Heart left ventricle (tissue), 16 donors: Measurements from ENCODE around the gene ALG9. TPM values are rescaled to one million over a fixed set of nuclear protein-coding genes. Genes with fewer than 3 reads are reported as not detected.
"Not testable (repeated sequence)": the region's sequence is repeated elsewhere in the genome, so short reads cannot be mapped to it uniquely, and the experiment has no call there.

Experiments
- ATAC-seq, 4 donors: fragments of 200-7000 bp; cut with Tn5 transposase; one replicate each; pipeline ENCODE4 v1.9.1; 2020 to 2022; ENCODE audit warnings: moderate library complexity in 4 of 4, mild to moderate bottlenecking in 3 of 4, moderate number of reproducible peaks in 1 of 4
- DNase-seq, 5 donors: peaks; one replicate each; pipeline ENCODE4 v3.0.0-alpha.2; 2020
- H3K27ac ChIP-seq, 12 donors: fragments of 200-600 bp; sonication (generic) in 4 of 12; one replicate each; pipeline versions ENCODE4 v1.5.0 to v1.8.0; 2016 to 2022; ENCODE audit warnings: mild to moderate bottlenecking in 2 of 12
- H3K27me3 ChIP-seq, 9 donors: fragments of 200-600 bp; sonication (generic) in 2 of 9; one replicate each; pipeline versions ENCODE4 v1.5.1 to v1.8.0; 2016 to 2022; ENCODE audit warnings: mild to moderate bottlenecking in 3 of 9
- H3K36me3 ChIP-seq, 9 donors: fragments of 200-600 bp; sonication (generic) in 2 of 9; one replicate each; pipeline versions ENCODE4 v1.5.0 to v1.8.0; 2018 to 2022; ENCODE audit warnings: mild to moderate bottlenecking in 2 of 9
- H3K4me1 ChIP-seq, 12 donors: fragments of 200-600 bp; sonication (generic) in 4 of 12; one replicate each; pipeline versions ENCODE4 v1.5.0 to v1.8.0; 2016 to 2022; ENCODE audit warnings: mild to moderate bottlenecking in 3 of 12
- H3K4me3 ChIP-seq, 12 donors: fragments of 200-600 bp; sonication (generic) in 4 of 12; one replicate each; pipeline versions ENCODE4 v1.5.0 to v1.8.0; 2017 to 2022; ENCODE audit warnings: mild to moderate bottlenecking in 9 of 12, moderate library complexity in 4 of 12
- H3K9me3 ChIP-seq, 12 donors: fragments of 200-600 bp; sonication (generic) in 4 of 12; one replicate each; pipeline versions ENCODE4 v1.5.0 to v1.8.0; 2016 to 2022; ENCODE audit warnings: mild to moderate bottlenecking in 1 of 12
- POLR2A ChIP-seq, 2 donors: fragments of 450-650 bp; IDR thresholded peaks; one replicate each; pipeline ENCODE4 v1.6.1; 2017; ENCODE audit warnings: antibody characterized with exemption in 2 of 2, mild to moderate bottlenecking in 2 of 2, moderate library complexity in 2 of 2
- WGBS, 4 donors: extraction: QIAGEN DNeasy Blood & Tissue Kit in 2 of 4; methylation state at CpG; one replicate each; pipeline versions ENCODE4 v1.1.5 to v1.1.7; 2013 to 2018; 5-methylcytosine and 5-hydroxymethylcytosine counted together
- intact Hi-C, 10 donors: fragments of 100-400 bp; cut with DNase I; formaldehyde crosslinking; loops; one replicate each; pipeline versions ENCODE4 v1.11.1 to v1.14.2; 2022
- polyA plus RNA-seq, 2 donors: library from polyadenylated mRNA; stranded (reverse); fragments of 200-250 nt; gene quantifications; one replicate each; pipeline ENCODE4 v1.2.3, GENCODE V29; 2013
- total RNA-seq, 9 donors: library from RNA; depleted of rRNA in 2 of 9; stranded (reverse); fragments of >200 nt in 2 of 9; fragmentation: NEBNext Ultra II Directional in 3 of 9; extraction: Animal tissue kit (Norgen Biotek cat#: 25700) in 3 of 9; gene quantifications; one replicate each; pipeline versions ENCODE4 v1.1.0 to v1.2.4, GENCODE V29; 2016 to 2023
- TF ChIP-seq, protein P1 (sequence below), 12 donors: fragments of 200-600 bp; sonication (generic) in 4 of 12; IDR thresholded peaks; one replicate each; pipeline versions ENCODE4 v1.5.0 to v1.8.0; 2018 to 2022; ENCODE audit warnings: antibody characterized with exemption in 12 of 12, mild to moderate bottlenecking in 5 of 12
- donor health status: ischemic (EF 13 %, LVEDD 7.1; RV severe dilation, severe dysfunction).
- donor health status: healthy with polysubstance abuse.
- donor health status: DM: no; HTN: yes; CAD: no.
- donor health status: DM: no; HTN: no; CAD: no.
- donor health status: ischemic (EF 25% LVEDD 6.9; RV normal size, moderate dysfunction).
- donor health status: ischemic (EF 25% LVEDD 5.7; RV mildly dilated, moderate dysfunction).
- donor health status: healthy.
- donor health status: DM: yes; HTN: yes; CAD: no.
- donor health status: ischemic (EF 35%, LVEDD 5.7; RV mildly dilated, moderate dysfunction).
- donor health status: nonischemic (EF 11% LVEDD 7.7; RV severe dilation, severe dysfunction).
- donor health status: DM: yes; HTN: yes; CAD: no.
- donor health status: PGD.
- donor health status: ischemic (EF 29% LVEDD 5.4; RV normal size, mild dysfunction).
- donor health status: nonischemic (EF 23%, LVEDD 6.1; RV moderate dilation, normal function).

Gene ALG9
- total and polyA plus RNA-seq, 11 donors = 13.5 to 26.5 (median 17.6) TPM

DNA sequence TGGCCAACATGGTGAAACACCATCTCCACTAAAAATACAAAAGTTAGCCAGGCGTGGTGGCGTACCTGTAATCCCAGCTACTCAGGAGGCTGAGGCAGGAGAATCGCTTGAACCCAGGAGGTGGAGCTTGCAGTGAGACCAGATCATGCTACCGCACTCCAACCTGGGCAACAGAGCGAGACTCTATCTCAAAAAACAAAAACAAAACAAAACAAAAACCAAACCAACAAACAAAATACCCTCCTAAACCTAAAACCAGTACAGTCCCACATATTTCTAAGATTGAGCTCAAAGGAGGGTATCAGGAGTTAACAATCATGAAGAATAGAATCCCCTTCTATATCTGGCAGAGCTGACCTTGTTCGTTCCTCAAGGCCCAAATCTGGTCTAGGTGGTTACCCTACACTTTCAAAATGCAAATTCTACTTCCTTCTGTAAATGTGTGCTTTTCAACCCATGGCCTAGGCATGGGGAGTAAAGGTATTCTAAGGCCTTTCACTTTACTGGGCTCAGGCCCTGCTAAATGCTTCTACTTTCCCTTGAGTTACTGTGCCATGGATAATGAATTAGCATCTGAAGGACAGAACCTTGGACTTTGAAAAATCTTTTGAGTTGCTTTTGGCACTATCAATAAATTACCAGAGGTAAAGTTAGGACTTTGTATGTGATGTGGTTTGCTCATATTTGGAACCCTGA is 94.8 kb downstream of the ALG9 start:
- DNase-seq (no peak), ATAC-seq (no peak)
- no peak for TF ChIP-seq POLR2A (IDR thresholded peaks at IDR 0.05)
- TF ChIP-seq, protein P1, sequence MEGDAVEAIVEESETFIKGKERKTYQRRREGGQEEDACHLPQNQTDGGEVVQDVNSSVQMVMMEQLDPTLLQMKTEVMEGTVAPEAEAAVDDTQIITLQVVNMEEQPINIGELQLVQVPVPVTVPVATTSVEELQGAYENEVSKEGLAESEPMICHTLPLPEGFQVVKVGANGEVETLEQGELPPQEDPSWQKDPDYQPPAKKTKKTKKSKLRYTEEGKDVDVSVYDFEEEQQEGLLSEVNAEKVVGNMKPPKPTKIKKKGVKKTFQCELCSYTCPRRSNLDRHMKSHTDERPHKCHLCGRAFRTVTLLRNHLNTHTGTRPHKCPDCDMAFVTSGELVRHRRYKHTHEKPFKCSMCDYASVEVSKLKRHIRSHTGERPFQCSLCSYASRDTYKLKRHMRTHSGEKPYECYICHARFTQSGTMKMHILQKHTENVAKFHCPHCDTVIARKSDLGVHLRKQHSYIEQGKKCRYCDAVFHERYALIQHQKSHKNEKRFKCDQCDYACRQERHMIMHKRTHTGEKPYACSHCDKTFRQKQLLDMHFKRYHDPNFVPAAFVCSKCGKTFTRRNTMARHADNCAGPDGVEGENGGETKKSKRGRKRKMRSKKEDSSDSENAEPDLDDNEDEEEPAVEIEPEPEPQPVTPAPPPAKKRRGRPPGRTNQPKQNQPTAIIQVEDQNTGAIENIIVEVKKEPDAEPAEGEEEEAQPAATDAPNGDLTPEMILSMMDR (IDR thresholded peaks at IDR 0.05) = no peak
- WGBS, 4 donors = 86 to 93% (median 89%) methylated on average over 6 of the region's 6 CpGs
- no peak overlapping the region for H3K4me3 ChIP-seq
- no peak overlapping the region for H3K27ac ChIP-seq
- H3K27me3 ChIP-seq = no peaks in the 10 kb centered on the region
- H3K9me3 ChIP-seq = no peaks in the 10 kb centered on the region
- peaks cover 0 to 16% (median 12%) of the 10 kb centered on the region in 12 donors for H3K4me1 ChIP-seq
- intact Hi-C loops = loop anchor here in 9 of 10 donors (1.0 to 10.0 kb wide), 13 partner anchors 56 to 212 kb away; partner anchors contain the start of gene SIK2 (in 6 of the 9)
- no peaks in the 10 kb centered on the region for H3K36me3 ChIP-seq

DNA sequence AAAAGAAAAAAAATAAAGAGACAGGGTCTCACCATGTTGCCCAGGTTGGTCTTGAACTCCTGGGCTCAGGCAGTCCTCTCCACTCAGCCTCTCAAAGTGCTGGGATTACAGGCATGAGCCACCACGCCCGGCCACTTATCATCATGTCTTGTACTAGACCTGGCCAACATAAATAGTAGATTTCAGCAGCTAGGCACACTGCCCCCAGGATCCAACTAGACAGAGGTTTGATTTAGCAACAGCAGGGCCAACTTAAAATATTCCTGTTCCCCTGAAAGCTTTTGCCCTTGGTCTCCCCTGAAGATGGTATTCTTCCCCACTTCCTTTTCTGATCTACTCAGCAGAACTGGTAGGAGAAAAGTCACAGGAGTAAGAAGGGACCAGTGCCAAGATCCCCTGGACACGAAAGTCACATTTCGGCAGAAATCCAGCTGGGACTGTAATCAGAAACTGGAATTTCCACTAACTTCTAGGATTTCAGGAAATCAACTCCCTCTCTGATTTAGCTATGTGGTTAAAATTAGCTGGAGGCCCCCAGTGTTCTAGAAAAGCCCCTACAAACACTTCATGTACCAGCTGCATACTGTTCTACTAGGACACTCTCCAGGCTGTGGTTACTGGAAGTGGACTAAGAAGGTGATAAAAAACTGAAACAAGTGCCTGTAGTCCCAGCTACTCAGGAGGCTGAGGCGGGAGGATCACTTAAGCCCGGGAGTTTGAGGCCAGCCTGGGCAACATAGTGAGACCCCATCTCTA is 96.2 kb downstream of the ALG9 start:
- ATAC-seq = peak; percentile 34 to 78 (median 50)
- intact Hi-C loops = loop anchor here in 9 of 10 donors (2.0 to 10.0 kb wide), 8 partner anchors 57 to 208 kb away; partner anchors contain the start of gene SIK2 (in 2 of the 9)
- H3K4me1 ChIP-seq = peaks cover 0 to 16% (median 12%) of the 10 kb centered on the region in 12 donors
- no peak overlapping the region for H3K4me3 ChIP-seq
- 40 to 56% (median 45%) methylated on average over 6 of the region's 6 CpGs for WGBS, 4 donors
- H3K27ac ChIP-seq = peak overlapping the region in 9 of 12 donors; percentile 2 to 51 (median 30)
- no peaks in the 10 kb centered on the region for H3K36me3 ChIP-seq
- H3K9me3 ChIP-seq = no peaks in the 10 kb centered on the region
- TF ChIP-seq, protein P1 (IDR thresholded peaks at IDR 0.05) = no peak
- TF ChIP-seq POLR2A (IDR thresholded peaks at IDR 0.05) = no peak
- DNase-seq = peak in 3 of 5 donors; percentile 35 to 62 (median 46)
- H3K27me3 ChIP-seq = no peaks in the 10 kb centered on the region

DNA sequence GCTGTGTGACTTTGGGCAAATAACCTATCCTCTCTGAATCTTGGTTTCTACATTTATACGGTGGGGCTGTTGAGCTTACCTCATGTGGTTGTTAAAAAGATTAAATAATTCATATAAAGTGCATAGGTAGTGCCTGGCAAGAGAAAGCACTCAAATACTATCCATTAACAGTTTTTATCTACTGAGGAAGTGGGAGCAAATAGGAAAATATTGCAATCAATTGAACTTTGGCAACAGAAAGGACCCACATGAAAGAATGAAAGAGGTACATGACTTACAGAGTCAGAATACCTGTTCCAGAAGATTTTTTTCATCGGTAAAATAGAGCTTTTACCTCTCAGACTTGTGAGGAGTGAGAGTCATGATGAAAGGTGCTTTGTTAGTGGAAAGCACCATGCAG is 98.8 kb downstream of the ALG9 start:
- WGBS, 4 donors = 90 to 100% (median 93%) methylated on average over 2 of the region's 2 CpGs
- no peak for DNase-seq
- no peaks in the 10 kb centered on the region for H3K9me3 ChIP-seq
- H3K4me1 ChIP-seq = peaks cover 0 to 16% (median 12%) of the 10 kb centered on the region in 12 donors
- ATAC-seq = no peak
- no peak overlapping the region for H3K4me3 ChIP-seq
- intact Hi-C loops = loop anchor here in 1 of 10 donors (10.0 kb wide), 1 partner anchor 58 kb away; no protein-coding TSS in a partner anchor
- no peak for TF ChIP-seq POLR2A (IDR thresholded peaks at IDR 0.05)
- TF ChIP-seq, protein P1 (IDR thresholded peaks at IDR 0.05) = no peak
- H3K27ac ChIP-seq = no peak overlapping the region
- no peaks in the 10 kb centered on the region for H3K27me3 ChIP-seq
- no peaks in the 10 kb centered on the region for H3K36me3 ChIP-seq

DNA sequence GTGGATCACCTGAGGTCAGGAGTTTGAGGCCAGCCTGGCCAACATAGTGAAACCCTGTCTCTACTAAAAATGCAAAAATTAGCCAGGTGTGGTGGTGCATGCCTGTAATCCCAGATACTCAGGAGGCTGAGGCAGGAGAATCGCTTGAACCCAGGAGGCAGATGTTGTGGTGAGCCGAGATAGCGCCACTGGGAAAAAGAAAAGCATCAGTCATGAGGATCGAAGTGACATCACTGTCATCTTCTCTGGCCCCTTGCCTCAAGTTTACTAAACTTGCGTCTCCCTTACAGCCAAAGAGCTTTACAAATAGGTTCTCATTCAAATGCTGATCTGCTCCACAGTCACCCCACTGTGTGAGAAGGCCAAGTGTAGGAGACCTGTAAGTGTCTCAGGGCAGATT is 100.2 kb downstream of the ALG9 start:
- not testable (repeated sequence) for H3K36me3 ChIP-seq, H3K27me3 ChIP-seq, H3K9me3 ChIP-seq, H3K4me3 ChIP-seq, H3K27ac ChIP-seq, ATAC-seq, DNase-seq
- 93 to 98% (median 95%) methylated on average over 5 of the region's 5 CpGs for WGBS, 4 donors
- intact Hi-C loops = loop anchor here in 1 of 10 donors (10.0 kb wide), 1 partner anchor 56 kb away; no protein-coding TSS in a partner anchor
- H3K4me1 ChIP-seq = peaks cover 0 to 25% (median 15%) of the 10 kb centered on the region in 12 donors
